Choroid plexus epithelial cell (primary cell): ENCODE measurements around the gene ZFP1.

Source experiments
- DNase-seq: peaks from one replicate; pipeline ENCODE4 v3.0.0-alpha.2; 2010; ENCODE audit warnings: low read depth
- H3K4me3 ChIP-seq: 2 replicates; pipeline ENCODE4 v1.5.1; 2011; ENCODE audit warnings: low read depth, mild to moderate bottlenecking, control low read depth, low read length, moderate library complexity
- CTCF ChIP-seq: conservative IDR thresholded peaks from 2 replicates; pipeline ENCODE4 v1.5.1; 2011; ENCODE audit warnings: low read depth, mild to moderate bottlenecking, control low read depth, inconsistent platforms, low read length, moderate library complexity

Gene ZFP1

GRCh38 chr16:75189638-75190245 lies 41.4 kb downstream of the ZFP1 start:
- TF ChIP-seq CTCF = no peak
- DNase-seq = no peak
- H3K4me3 ChIP-seq = no peak overlapping the region

GRCh38 chr16:75192606-75193264 lies 44.4 kb downstream of the ZFP1 start:
- DNase-seq = no peak
- no peak overlapping the region for H3K4me3 ChIP-seq
- TF ChIP-seq CTCF = no peak

GRCh38 chr16:75193265-75193650 lies 44.9 kb downstream of the ZFP1 start:
- no peak for TF ChIP-seq CTCF
- DNase-seq = peak; percentile 19
- no peak overlapping the region for H3K4me3 ChIP-seq

GRCh38 chr16:75193730-75194444 lies 45.6 kb downstream of the ZFP1 start:
- no peak overlapping the region for H3K4me3 ChIP-seq
- no peak for DNase-seq
- TF ChIP-seq CTCF = no peak

- no peak for TF ChIP-seq CTCF
- no peak overlapping the region for H3K4me3 ChIP-seq
- no peak for DNase-seq
Measured at GRCh38 chr16:75195811-75196790, 47.8 kb downstream of the ZFP1 start.

- DNase-seq = no peak
- no peak for TF ChIP-seq CTCF
- H3K4me3 ChIP-seq = no peak overlapping the region
Measured at GRCh38 chr16:75196836-75197235, 48.5 kb downstream of the ZFP1 start.
